ENCODE data around the gene RND1. TPM values are rescaled to one million over a fixed set of nuclear protein-coding genes. Genes with fewer than 3 reads are reported as not detected.
A peak's percentile ranks its signal among the peaks of the same experiment; 100 is the strongest.

Gene RND1
- total and polyA plus RNA-seq, 2 of the 13 experiments (the other 11 are each of a cell fraction or from before 2014, with no cell fraction given): 1.8 to 1.9 TPM

GRCh38 chr12:48851883-48852733 lies 13.6 kb downstream of the RND1 start, which contains the start of gene DDX23 (continued):
- TF ChIP-seq SNAI1 (CRISPR knock-in tag; IDR thresholded peaks at IDR 0.05; ENCODE audit: borderline replicate concordance): 0 out of 2 replicates have a peak, but pooled peaks have one; percentile 55
- peak; percentile 74 for TF ChIP-seq HDAC2 (CRISPR knock-in tag; IDR thresholded peaks at IDR 0.05)
- no peak for TF ChIP-seq ZNF10 (CRISPR knock-in tag; IDR thresholded peaks at IDR 0.05; ENCODE audit: borderline replicate concordance, low read depth)
- no peak for TF ChIP-seq ERF (CRISPR knock-in tag; IDR thresholded peaks at IDR 0.05)
- TF ChIP-seq CCAR2 (optimal IDR thresholded peaks at IDR 0.05; ENCODE audit: low read depth, low read length): no peak
- TF ChIP-seq POLR2AphosphoS2 (IDR thresholded peaks at IDR 0.05; ENCODE audit: low read depth, low read length): no peak
- no peak for TF ChIP-seq HNF4G (IDR thresholded peaks at IDR 0.05; ENCODE audit: borderline replicate concordance, low read depth, low read length)
- TF ChIP-seq HNF4G (CRISPR knock-in tag; IDR thresholded peaks at IDR 0.05; ENCODE audit: borderline replicate concordance, low read depth): no peak
- peak; percentile 70 for TF ChIP-seq ZNF777 (CRISPR knock-in tag; IDR thresholded peaks at IDR 0.05)
- 0 out of 2 replicates have a peak, but pooled peaks have one; percentile 10 for TF ChIP-seq ZNF256 (CRISPR knock-in tag; conservative IDR thresholded peaks at IDR 0.05)
- TF ChIP-seq CENPBD1 (CRISPR knock-in tag; IDR thresholded peaks at IDR 0.05; ENCODE audit: borderline replicate concordance, low read depth): no peak
- no peak for TF ChIP-seq HMG20B (CRISPR knock-in tag; conservative IDR thresholded peaks at IDR 0.05)
- no peak for TF ChIP-seq SNAPC5 (CRISPR knock-in tag; IDR thresholded peaks at IDR 0.05; ENCODE audit: borderline replicate concordance)
- peak; percentile 25; the same call in 1 of the 2 replicates for TF ChIP-seq HNF4A (CRISPR knock-in tag; IDR thresholded peaks at IDR 0.05)
- TF ChIP-seq ZNF496 (CRISPR knock-in tag; IDR thresholded peaks at IDR 0.05; ENCODE audit: insufficient replicate concordance): no peak
- TF ChIP-seq FOXJ3 (CRISPR knock-in tag; IDR thresholded peaks at IDR 0.05; ENCODE audit: borderline replicate concordance): 0 out of 2 replicates have a peak, but pooled peaks have one; percentile 53
- peak; percentile 42 for TF ChIP-seq MYPOP (CRISPR knock-in tag; IDR thresholded peaks at IDR 0.05)
- no peak for TF ChIP-seq SRSF4 (IDR thresholded peaks at IDR 0.05; ENCODE audit: low read depth, low read length, poor library complexity, severe bottlenecking)
- TF ChIP-seq CCDC6 (CRISPR knock-in tag; IDR thresholded peaks at IDR 0.05): peak; percentile 76
- TF ChIP-seq LRRFIP1 (CRISPR knock-in tag; conservative IDR thresholded peaks at IDR 0.05): no peak
- TF ChIP-seq SCMH1 (CRISPR knock-in tag; IDR thresholded peaks at IDR 0.05; ENCODE audit: borderline replicate concordance): no peak
- TF ChIP-seq SMARCC2 (IDR thresholded peaks at IDR 0.05): no peak
- TF ChIP-seq TBX3 (IDR thresholded peaks at IDR 0.05; ENCODE audit: borderline replicate concordance): no peak
- no peak for TF ChIP-seq ZKSCAN5 (CRISPR knock-in tag; IDR thresholded peaks at IDR 0.05)
- peak; percentile 92 for TF ChIP-seq PHF20 (CRISPR knock-in tag; IDR thresholded peaks at IDR 0.05)

Measured in HepG2 (cell line).